GM23338 (cell line): ENCODE results near the gene BEST4. TPM values are rescaled to one million over a fixed set of nuclear protein-coding genes. Genes with fewer than 3 reads are reported as not detected.

Source experiments
- ATAC-seq: fragments of 200-7000 bp; cut with Tn5 transposase; 3 replicates; pipeline ENCODE4 v1.9.1; 2020
- DNase-seq: peaks from one replicate; pipeline ENCODE4 v3.0.0-alpha.2; 2015; ENCODE audit warnings: low spot score
- H2AFZ ChIP-seq: fragments of 200-600 bp; sonication (generic); 2 replicates; pipeline ENCODE4 v1.8.0; 2016; ENCODE audit warnings: antibody characterized with exemption, mild to moderate bottlenecking, moderate library complexity
- H3F3A ChIP-seq: fragments of 200-600 bp; sonication (generic); replicated peaks from 2 replicates; pipeline ENCODE4 v1.8.0; 2017; ENCODE audit warnings: antibody characterized with exemption, mixed run types, low read depth
- H3K27ac ChIP-seq: fragments of 200-600 bp; sonication (generic); 2 replicates; pipeline ENCODE4 v1.6.1; 2016; ENCODE audit warnings: low read depth
- H3K27me3 ChIP-seq: fragments of 200-600 bp; sonication (generic); 2 replicates; pipeline ENCODE4 v1.8.0; 2016; ENCODE audit warnings: mild to moderate bottlenecking, mixed run types, moderate library complexity; ENCODE audit not compliant: insufficient read depth
- H3K36me3 ChIP-seq: fragments of 200-600 bp; sonication (generic); 2 replicates; pipeline ENCODE4 v1.8.0; 2016; ENCODE audit warnings: mild to moderate bottlenecking; ENCODE audit not compliant: insufficient read depth
- H3K4me1 ChIP-seq: fragments of 200-600 bp; sonication (generic); 2 replicates; pipeline ENCODE4 v1.8.0; 2016; ENCODE audit warnings: mild to moderate bottlenecking, moderate library complexity; ENCODE audit not compliant: insufficient read depth
- H3K4me2 ChIP-seq: fragments of 200-600 bp; sonication (generic); 2 replicates; pipeline ENCODE4 v1.7.1; 2017; ENCODE audit warnings: mixed run types
- H3K4me3 ChIP-seq: fragments of 200-600 bp; sonication (generic); 2 replicates; pipeline ENCODE4 v1.6.1; 2016; ENCODE audit warnings: mixed run types
- H3K79me2 ChIP-seq: fragments of 200-600 bp; sonication (generic); replicated peaks from 2 replicates; pipeline ENCODE4 v1.8.0; 2017; ENCODE audit warnings: mild to moderate bottlenecking; ENCODE audit not compliant: insufficient read depth
- H3K9me2 ChIP-seq: fragments of 200-600 bp; sonication (generic); 2 replicates; pipeline ENCODE4 v1.8.0; 2017; ENCODE audit not compliant: insufficient read depth
- H4K20me1 ChIP-seq: fragments of 200-600 bp; sonication (generic); replicated peaks from 2 replicates; pipeline ENCODE4 v1.8.0; 2017; ENCODE audit warnings: mild to moderate bottlenecking; ENCODE audit not compliant: insufficient read depth
- H3K27ac Mint-ChIP-seq: 2 replicates; pipeline ENCODE4 v1.8.0; 2020; ENCODE audit warnings: inconsistent platforms, mild to moderate bottlenecking, moderate library complexity, mixed read lengths
- H3K27me3 Mint-ChIP-seq: 3 replicates; pipeline ENCODE4 v1.8.0; 2022; ENCODE audit warnings: low read depth, mild to moderate bottlenecking, moderate library complexity, mixed read lengths, inconsistent platforms; ENCODE audit not compliant: insufficient read depth, poor library complexity
- H3K36me3 Mint-ChIP-seq: 3 replicates; pipeline ENCODE4 v1.8.0; 2021; ENCODE audit warnings: low read depth, mild to moderate bottlenecking, inconsistent platforms, moderate library complexity, mixed read lengths
- H3K4me1 Mint-ChIP-seq: 3 replicates; pipeline ENCODE4 v1.8.0; 2020; ENCODE audit warnings: mild to moderate bottlenecking, inconsistent platforms, mixed read lengths
- H3K4me3 Mint-ChIP-seq: 3 replicates; pipeline ENCODE4 v1.8.0; 2021; ENCODE audit warnings: moderate library complexity, mild to moderate bottlenecking, inconsistent platforms, mixed read lengths
- H3K9me3 Mint-ChIP-seq: 3 replicates; pipeline ENCODE4 v1.8.0; 2020; ENCODE audit warnings: moderate library complexity, mild to moderate bottlenecking, inconsistent platforms, mixed read lengths
- CREB1 ChIP-seq: fragments of 250-450 bp; sonication (Bioruptor Pico); IDR thresholded peaks from 2 replicates; pipeline ENCODE4 v1.5.0; 2020; ENCODE audit warnings: low read depth, mild to moderate bottlenecking, moderate library complexity
- CTCF ChIP-seq, 2 experiments: fragments of 200-600 bp in 1 of 2; sonication (generic) in 1 of 2; conservative IDR thresholded peaks; 2 replicates each; pipeline versions ENCODE4 v1.5.1 to v1.6.1; 2016 to 2017; ENCODE audit warnings: antibody characterized with exemption in 2 of 2, low read depth in 2 of 2, mild to moderate bottlenecking in 2 of 2, moderate library complexity in 1 of 2
- ETS1 ChIP-seq: IDR thresholded peaks from 2 replicates; pipeline ENCODE4 v1.6.1; 2016; ENCODE audit warnings: antibody characterized with exemption
- EZH2 ChIP-seq: fragments of 200-600 bp; sonication (generic); IDR thresholded peaks from one replicate; pipeline ENCODE4 v1.8.0; 2017; ENCODE audit warnings: antibody characterized with exemption, mild to moderate bottlenecking, low read depth; ENCODE audit not compliant: unreplicated experiment
- EZH2phosphoT487 ChIP-seq: fragments of 200-600 bp; sonication (generic); IDR thresholded peaks from one replicate; pipeline ENCODE4 v1.8.1; 2018; ENCODE audit warnings: antibody characterized with exemption; ENCODE audit not compliant: unreplicated experiment
- JUNB ChIP-seq: IDR thresholded peaks from one replicate; pipeline ENCODE4 v1.6.1; 2016; ENCODE audit warnings: antibody characterized with exemption; ENCODE audit not compliant: unreplicated experiment
- NANOG ChIP-seq: IDR thresholded peaks from 2 replicates; pipeline ENCODE4 v1.6.1; 2016; ENCODE audit warnings: antibody characterized with exemption, borderline replicate concordance
- POLR2AphosphoS5 ChIP-seq: IDR thresholded peaks from 2 replicates; pipeline ENCODE4 v1.6.1; 2016; ENCODE audit warnings: antibody characterized with exemption, low read depth
- REST ChIP-seq: IDR thresholded peaks from one replicate; pipeline ENCODE4 v1.6.1; 2018; ENCODE audit warnings: antibody characterized with exemption; ENCODE audit not compliant: unreplicated experiment
- STAT1 ChIP-seq: IDR thresholded peaks from one replicate; pipeline ENCODE4 v1.6.1; 2016; ENCODE audit warnings: antibody characterized with exemption; ENCODE audit not compliant: unreplicated experiment
- ZNF114 ChIP-seq: fragments of 250-450 bp; sonication (Bioruptor Pico); IDR thresholded peaks from 2 replicates; pipeline ENCODE4 v1.5.0; 2020; ENCODE audit warnings: mild to moderate bottlenecking, moderate library complexity
- ZNF331 ChIP-seq: fragments of 250-450 bp; sonication (Bioruptor Pico); IDR thresholded peaks from 2 replicates; pipeline ENCODE4 v1.5.0; 2020; ENCODE audit warnings: low read depth, mild to moderate bottlenecking, moderate library complexity
- ZNF462 ChIP-seq: fragments of 250-450 bp; sonication (Bioruptor Pico); IDR thresholded peaks from 2 replicates; pipeline ENCODE4 v1.5.0; 2020; ENCODE audit warnings: mild to moderate bottlenecking, moderate library complexity
- polyA plus RNA-seq: library from polyadenylated mRNA; unstranded; fragments of >200 nt; fragmentation: Nextera tagmentation; extraction: Ambion mirVana; gene quantifications from 2 replicates; pipeline ENCODE4 v1.2.1, GENCODE V29; 2016
- total RNA-seq: library from RNA; depleted of rRNA; stranded (reverse); fragments of >200 nt; shearing (Covaris generic); gene quantifications from 2 replicates; pipeline ENCODE4 v1.2.3, GENCODE V29; 2014

The BEST4 gene
- total and polyA plus RNA-seq, 2 experiments from 2014 or later = 0.63 to 1.6 TPM

- Histone ChIP-seq H2AFZ (no peak overlapping the region), H3F3A (no peaks in the 10 kb centered on the region), H3K27ac (no peak overlapping the region), H3K27me3 (no peaks in the 10 kb centered on the region), H4K20me1 (no peaks in the 10 kb centered on the region), H3K4me2 (no peak overlapping the region), H3K36me3 (no peaks in the 10 kb centered on the region), H3K4me1 (no peaks in the 10 kb centered on the region), H3K79me2 (no peaks in the 10 kb centered on the region), H3K9me2 (no peaks in the 10 kb centered on the region), H3K4me3 (no peak overlapping the region)
- no peak for DNase-seq
- H3K27me3 Mint-ChIP-seq = peaks cover 6% of the 10 kb centered on the region
- no peak for ATAC-seq
- no peaks in the 10 kb centered on the region for H3K9me3 Mint-ChIP-seq
- H3K4me1 Mint-ChIP-seq = peaks cover 19% of the 10 kb centered on the region
- no peak overlapping the region for H3K27ac Mint-ChIP-seq
- no peak for TF ChIP-seq ZNF114 (CRISPR knock-in tag)
- TF ChIP-seq STAT1 = no peak
- TF ChIP-seq ZNF462 (CRISPR knock-in tag) = no peak
- no peak for TF ChIP-seq EZH2phosphoT487
- TF ChIP-seq CREB1 = no peak
- no peak for TF ChIP-seq POLR2AphosphoS5
- TF ChIP-seq NANOG = no peak
- no peak for TF ChIP-seq JUNB
- no peak for TF ChIP-seq ETS1
- TF ChIP-seq ZNF331 (CRISPR knock-in tag) = no peak
- no peak for TF ChIP-seq EZH2
- no peak for TF ChIP-seq CTCF (conservative IDR thresholded peaks at IDR 0.05; ENCODE audit: low read depth in 2 of 2)
- no peak for TF ChIP-seq REST
- no peak overlapping the region for H3K4me3 Mint-ChIP-seq
- H3K36me3 Mint-ChIP-seq = no peaks in the 10 kb centered on the region
These were observed 41.8 kb upstream of the BEST4 start for GRCh38 chr1:44829506-44830384.
